Nephron progenitor cell (in vitro differentiated cells): ENCODE data around the gene HGF.
A peak's percentile ranks its signal among the peaks of the same experiment; 100 is the strongest.
"Not testable (repeated sequence)": the region's sequence is repeated elsewhere in the genome, so short reads cannot be mapped to it uniquely, and the experiment has no call there.

ENCODE experiments used
- DNase-seq: peaks from one replicate; pipeline ENCODE4 v3.0.0; 2021
- H3K27ac Mint-ChIP-seq: 2 replicates; pipeline ENCODE4 v1.8.0; 2021; ENCODE audit warnings: mild to moderate bottlenecking, moderate library complexity, mixed read lengths
- H3K27me3 Mint-ChIP-seq: 2 replicates; pipeline ENCODE4 v1.8.0; 2021; ENCODE audit warnings: mild to moderate bottlenecking, low read depth, mixed read lengths; ENCODE audit not compliant: poor library complexity
- H3K36me3 Mint-ChIP-seq: 2 replicates; pipeline ENCODE4 v1.8.0; 2021; ENCODE audit warnings: low read depth, mixed read lengths
- H3K4me1 Mint-ChIP-seq: 2 replicates; pipeline ENCODE4 v1.8.0; 2021; ENCODE audit warnings: mixed read lengths
- H3K4me3 Mint-ChIP-seq: 2 replicates; pipeline ENCODE4 v1.8.0; 2021; ENCODE audit warnings: mild to moderate bottlenecking, moderate library complexity, mixed read lengths
- H3K9me3 Mint-ChIP-seq: 2 replicates; pipeline ENCODE4 v1.8.0; 2021; ENCODE audit warnings: mild to moderate bottlenecking, moderate library complexity, mixed read lengths
- TF ChIP-seq, protein P1 (sequence below): fragments of 200-600 bp; sonication (generic); IDR thresholded peaks from 2 replicates; pipeline ENCODE4 v1.5.0; 2021; ENCODE audit warnings: antibody characterized with exemption

Gene HGF

DNA sequence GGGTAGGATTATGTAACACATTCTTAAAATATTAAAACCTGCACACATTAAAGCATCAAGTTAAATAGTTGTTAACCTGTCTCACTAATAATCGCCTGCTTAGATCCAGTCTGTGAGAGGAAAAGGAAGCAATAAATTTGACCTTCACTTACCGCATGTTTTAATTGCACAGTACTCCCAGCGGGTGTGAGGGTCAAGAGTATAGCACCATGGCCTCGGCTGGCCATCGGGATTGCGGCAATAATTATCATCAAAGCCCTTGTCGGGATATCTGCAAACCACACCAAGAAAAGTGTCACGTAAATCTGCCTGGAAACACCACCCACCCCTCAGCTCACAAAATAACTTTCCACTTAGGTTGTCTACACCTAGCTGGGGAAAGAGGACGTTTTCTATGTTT is 26.6 kb downstream of the HGF start:
- no peaks in the 10 kb centered on the region for H3K36me3 Mint-ChIP-seq
- H3K4me3 Mint-ChIP-seq = no peak overlapping the region
- H3K9me3 Mint-ChIP-seq = no peaks in the 10 kb centered on the region
- H3K4me1 Mint-ChIP-seq = peaks cover 37% of the 10 kb centered on the region
- H3K27ac Mint-ChIP-seq = no peak overlapping the region
- H3K27me3 Mint-ChIP-seq = no peaks in the 10 kb centered on the region
- DNase-seq = peak; percentile 28
- TF ChIP-seq, protein P1, sequence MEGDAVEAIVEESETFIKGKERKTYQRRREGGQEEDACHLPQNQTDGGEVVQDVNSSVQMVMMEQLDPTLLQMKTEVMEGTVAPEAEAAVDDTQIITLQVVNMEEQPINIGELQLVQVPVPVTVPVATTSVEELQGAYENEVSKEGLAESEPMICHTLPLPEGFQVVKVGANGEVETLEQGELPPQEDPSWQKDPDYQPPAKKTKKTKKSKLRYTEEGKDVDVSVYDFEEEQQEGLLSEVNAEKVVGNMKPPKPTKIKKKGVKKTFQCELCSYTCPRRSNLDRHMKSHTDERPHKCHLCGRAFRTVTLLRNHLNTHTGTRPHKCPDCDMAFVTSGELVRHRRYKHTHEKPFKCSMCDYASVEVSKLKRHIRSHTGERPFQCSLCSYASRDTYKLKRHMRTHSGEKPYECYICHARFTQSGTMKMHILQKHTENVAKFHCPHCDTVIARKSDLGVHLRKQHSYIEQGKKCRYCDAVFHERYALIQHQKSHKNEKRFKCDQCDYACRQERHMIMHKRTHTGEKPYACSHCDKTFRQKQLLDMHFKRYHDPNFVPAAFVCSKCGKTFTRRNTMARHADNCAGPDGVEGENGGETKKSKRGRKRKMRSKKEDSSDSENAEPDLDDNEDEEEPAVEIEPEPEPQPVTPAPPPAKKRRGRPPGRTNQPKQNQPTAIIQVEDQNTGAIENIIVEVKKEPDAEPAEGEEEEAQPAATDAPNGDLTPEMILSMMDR = no peak

- H3K36me3 Mint-ChIP-seq = no peaks in the 10 kb centered on the region
These were observed 29.4 kb downstream of the HGF start for GRCh38 chr7:81740403-81740802.

GRCh38 chr7:81736091-81736490 is 33.8 kb downstream of the HGF start:
- no peak overlapping the region for H3K27ac Mint-ChIP-seq
- no peaks in the 10 kb centered on the region for H3K9me3 Mint-ChIP-seq
- no peaks in the 10 kb centered on the region for H3K4me1 Mint-ChIP-seq
- H3K27me3 Mint-ChIP-seq = no peaks in the 10 kb centered on the region
- DNase-seq = no peak
- no peak overlapping the region for H3K4me3 Mint-ChIP-seq
- TF ChIP-seq, protein P1 = no peak
- H3K36me3 Mint-ChIP-seq = no peaks in the 10 kb centered on the region

More at GRCh38 chr7:81740403-81740802, 29.4 kb downstream of the HGF start:
- no peak overlapping the region for H3K27ac Mint-ChIP-seq
- TF ChIP-seq, protein P1 = no peak
- H3K4me3 Mint-ChIP-seq = no peak overlapping the region
- H3K4me1 Mint-ChIP-seq = peaks cover 31% of the 10 kb centered on the region
- DNase-seq = no peak
- H3K9me3 Mint-ChIP-seq = no peaks in the 10 kb centered on the region
- H3K27me3 Mint-ChIP-seq = no peaks in the 10 kb centered on the region

- Mint-ChIP-seq H3K36me3 (no peaks in the 10 kb centered on the region), H3K4me1 (no peaks in the 10 kb centered on the region), H3K27ac (no peak overlapping the region), H3K27me3 (peaks cover 3% of the 10 kb centered on the region), H3K4me3 (no peak overlapping the region), H3K9me3 (no peaks in the 10 kb centered on the region)
- DNase-seq = no peak
- TF ChIP-seq, protein P1 = no peak
These were observed 44.1 kb downstream of the HGF start for GRCh38 chr7:81725812-81726127.

DNA sequence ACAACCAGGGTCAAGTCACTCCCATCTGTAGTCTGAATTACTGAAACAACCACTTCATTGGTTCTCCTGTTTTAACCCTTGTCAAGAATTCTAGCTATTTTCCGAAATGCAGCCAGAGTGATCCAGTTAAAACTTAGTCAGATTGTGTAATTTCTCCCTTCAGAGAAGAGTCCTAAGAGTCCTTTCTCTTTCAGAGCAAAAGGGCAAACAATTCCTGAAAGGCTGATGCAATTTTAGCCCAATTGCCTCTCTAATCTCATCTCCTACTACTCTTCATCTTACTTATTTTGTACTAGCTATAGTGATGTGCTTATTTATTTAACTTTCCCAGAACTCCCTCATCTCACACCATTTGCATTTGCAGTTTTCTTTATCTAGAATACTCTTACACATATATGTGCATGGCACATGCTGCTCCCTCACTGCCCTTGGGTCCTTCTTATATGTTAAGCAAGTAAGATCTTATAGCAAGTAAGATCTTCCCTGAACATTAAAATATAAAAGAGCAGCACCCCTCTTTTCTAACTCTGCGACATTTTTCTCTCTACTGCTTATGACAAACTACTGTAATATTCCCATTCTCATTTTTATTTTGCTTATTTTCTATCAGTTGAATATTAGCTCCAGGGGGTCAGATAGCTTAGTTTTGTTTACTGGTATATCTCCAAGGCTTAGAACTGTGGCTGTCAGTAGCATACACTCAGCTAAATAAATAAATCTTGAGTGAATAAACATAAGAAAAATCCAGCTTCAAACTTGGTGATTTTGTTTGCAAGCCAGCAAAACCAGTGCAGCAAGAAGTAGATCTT is 44.6 kb downstream of the HGF start:
- no peak overlapping the region for H3K27ac Mint-ChIP-seq
- H3K9me3 Mint-ChIP-seq = no peaks in the 10 kb centered on the region

GRCh38 chr7:81722250-81722649 is 47.6 kb downstream of the HGF start:
- H3K27me3 Mint-ChIP-seq, H3K9me3 Mint-ChIP-seq, H3K36me3 Mint-ChIP-seq, H3K4me1 Mint-ChIP-seq, H3K4me3 Mint-ChIP-seq, DNase-seq, H3K27ac Mint-ChIP-seq: not testable (repeated sequence)

More for the DNA sequence above, 44.6 kb downstream of the HGF start:
- DNase-seq = no peak
- TF ChIP-seq, protein P1 = no peak
- H3K36me3 Mint-ChIP-seq = no peaks in the 10 kb centered on the region
- H3K4me1 Mint-ChIP-seq = no peaks in the 10 kb centered on the region
- peaks cover 3% of the 10 kb centered on the region for H3K27me3 Mint-ChIP-seq
- H3K4me3 Mint-ChIP-seq = no peak overlapping the region
